ENCODE data around the gene GTSE1. TPM values are rescaled to one million over a fixed set of nuclear protein-coding genes. Genes with fewer than 3 reads are reported as not detected.

GTSE1 gene
- total RNA-seq, 1 donor from 2014 or later: 0.95 TPM

DNA sequence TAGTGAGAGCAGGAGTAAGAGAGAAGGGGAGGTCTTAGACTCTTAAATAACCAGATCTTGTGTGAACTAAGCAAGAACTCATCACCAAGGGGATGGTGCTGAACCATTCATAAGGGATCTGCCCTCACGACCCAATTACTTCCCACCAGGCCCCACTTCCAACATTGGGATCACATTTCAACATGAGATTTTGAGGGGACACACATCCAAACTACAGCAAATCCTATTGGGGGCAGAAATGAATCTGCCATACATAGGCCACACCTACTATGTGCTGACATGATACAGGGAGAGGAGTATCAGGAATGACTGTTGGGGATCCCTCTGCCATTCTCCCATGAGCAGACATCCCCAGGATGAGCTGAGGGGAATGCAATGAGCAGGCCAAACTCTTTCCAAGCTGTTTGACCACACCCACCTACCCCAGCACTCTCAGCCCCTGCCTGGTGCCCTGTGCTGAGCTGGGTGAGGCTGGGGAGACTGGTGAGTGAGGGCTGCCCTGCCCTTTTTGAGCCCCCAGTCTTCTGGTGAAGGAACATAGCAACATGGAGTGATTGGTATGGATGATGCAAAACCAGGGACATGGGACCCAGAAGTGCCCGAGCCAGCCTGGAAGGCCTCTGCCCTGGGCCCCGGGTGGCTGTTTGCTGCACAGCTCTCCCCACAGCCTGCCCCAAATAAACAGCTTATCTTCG, 1.2 kb upstream of the GTSE1 start:
- H3K36me3 Mint-ChIP-seq (ENCODE audit: low read depth): peaks cover 2% of the 10 kb centered on the region
- POLR2A ChIA-PET: interaction anchor here (0.9 to 2.1 kb wide), 9 partner anchors 15 to 299 kb away, joined by 3 to 29 read pairs (median 5); partner anchors contain the start of genes CDPF1 and TRMU
- intact Hi-C loops (cut with micrococcal nuclease): loop anchor here (10.0 kb wide), 1 partner anchor 301 kb away; no protein-coding TSS in a partner anchor
- ATAC-seq (ENCODE audit: low read depth) (no peak), DNase-seq (no peak)
- peak overlapping the region; percentile 98 for H3K27ac Mint-ChIP-seq
- H3K4me3 Mint-ChIP-seq: peak overlapping the region; percentile 89
- H3K9me3 Mint-ChIP-seq: no peaks in the 10 kb centered on the region
- peaks cover 51% of the 10 kb centered on the region for H3K4me1 Mint-ChIP-seq
- CTCF ChIA-PET: interaction anchor here (1.1 to 2.5 kb wide), 6 partner anchors 9 to 178 kb away, joined by 3 to 16 read pairs (median 4); partner anchors contain the start of gene TTC38
- TF ChIP-seq, protein P1, sequence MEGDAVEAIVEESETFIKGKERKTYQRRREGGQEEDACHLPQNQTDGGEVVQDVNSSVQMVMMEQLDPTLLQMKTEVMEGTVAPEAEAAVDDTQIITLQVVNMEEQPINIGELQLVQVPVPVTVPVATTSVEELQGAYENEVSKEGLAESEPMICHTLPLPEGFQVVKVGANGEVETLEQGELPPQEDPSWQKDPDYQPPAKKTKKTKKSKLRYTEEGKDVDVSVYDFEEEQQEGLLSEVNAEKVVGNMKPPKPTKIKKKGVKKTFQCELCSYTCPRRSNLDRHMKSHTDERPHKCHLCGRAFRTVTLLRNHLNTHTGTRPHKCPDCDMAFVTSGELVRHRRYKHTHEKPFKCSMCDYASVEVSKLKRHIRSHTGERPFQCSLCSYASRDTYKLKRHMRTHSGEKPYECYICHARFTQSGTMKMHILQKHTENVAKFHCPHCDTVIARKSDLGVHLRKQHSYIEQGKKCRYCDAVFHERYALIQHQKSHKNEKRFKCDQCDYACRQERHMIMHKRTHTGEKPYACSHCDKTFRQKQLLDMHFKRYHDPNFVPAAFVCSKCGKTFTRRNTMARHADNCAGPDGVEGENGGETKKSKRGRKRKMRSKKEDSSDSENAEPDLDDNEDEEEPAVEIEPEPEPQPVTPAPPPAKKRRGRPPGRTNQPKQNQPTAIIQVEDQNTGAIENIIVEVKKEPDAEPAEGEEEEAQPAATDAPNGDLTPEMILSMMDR (IDR thresholded peaks at IDR 0.05): no peak
- H3K27me3 Mint-ChIP-seq: no peaks in the 10 kb centered on the region

DNA sequence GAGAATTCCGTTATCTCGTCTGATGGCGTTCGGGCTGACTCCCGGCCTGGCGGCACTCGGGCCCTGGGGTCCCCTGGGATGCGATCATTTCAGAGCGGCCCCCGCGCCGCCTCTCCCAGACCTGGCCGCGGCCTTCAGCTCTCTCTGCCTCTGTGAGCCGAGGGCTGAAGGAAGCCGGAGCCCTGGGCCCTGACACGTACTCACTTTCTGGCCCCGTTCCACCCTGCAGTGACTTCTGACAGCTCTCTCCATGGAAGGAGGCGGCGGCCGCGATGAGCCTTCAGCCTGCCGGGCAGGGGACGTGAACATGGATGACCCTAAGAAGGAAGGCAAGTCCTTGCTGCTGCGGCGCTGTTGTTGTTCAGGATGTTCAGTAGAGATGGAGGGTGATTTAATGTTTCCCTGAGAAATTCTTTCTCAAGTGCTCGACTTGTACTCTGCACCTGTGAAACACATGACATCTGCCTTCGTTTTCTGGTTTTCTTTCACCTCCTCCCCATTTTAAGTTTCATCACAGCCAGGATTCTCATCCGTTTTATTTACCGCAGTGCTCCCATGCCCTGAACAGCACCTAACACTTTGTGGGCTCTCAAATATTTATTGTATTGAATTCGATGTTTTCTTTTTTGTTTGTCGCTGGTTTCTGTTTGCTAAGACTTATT, 612 bp downstream of the GTSE1 start:
- no peak for DNase-seq
- TF ChIP-seq, protein P1 (IDR thresholded peaks at IDR 0.05): no peak
- Mint-ChIP-seq H3K27ac (no peak overlapping the region), H3K4me1 (peaks cover 46% of the 10 kb centered on the region), H3K27me3 (no peaks in the 10 kb centered on the region), H3K36me3 (ENCODE audit: low read depth) (peaks cover 2% of the 10 kb centered on the region), H3K9me3 (no peaks in the 10 kb centered on the region), H3K4me3 (peak overlapping the region; percentile 70)
- ATAC-seq (ENCODE audit: low read depth): no peak
- ChIA-PET POLR2A (interaction anchor here (1.0 to 2.1 kb wide), 6 partner anchors 11 to 262 kb away, joined by 3 to 29 read pairs (median 9); partner anchors contain the start of genes CDPF1 and TTC38), CTCF (interaction anchor here (2.3 to 2.5 kb wide), 2 partner anchors 175 to 180 kb away, joined by 8 to 16 read pairs; no protein-coding TSS in a partner anchor)
- intact Hi-C loops (cut with micrococcal nuclease): loop anchor here (2.0 to 10.0 kb wide), 3 partner anchors 38 to 302 kb away; partner anchors contain the start of gene TRMU

DNA sequence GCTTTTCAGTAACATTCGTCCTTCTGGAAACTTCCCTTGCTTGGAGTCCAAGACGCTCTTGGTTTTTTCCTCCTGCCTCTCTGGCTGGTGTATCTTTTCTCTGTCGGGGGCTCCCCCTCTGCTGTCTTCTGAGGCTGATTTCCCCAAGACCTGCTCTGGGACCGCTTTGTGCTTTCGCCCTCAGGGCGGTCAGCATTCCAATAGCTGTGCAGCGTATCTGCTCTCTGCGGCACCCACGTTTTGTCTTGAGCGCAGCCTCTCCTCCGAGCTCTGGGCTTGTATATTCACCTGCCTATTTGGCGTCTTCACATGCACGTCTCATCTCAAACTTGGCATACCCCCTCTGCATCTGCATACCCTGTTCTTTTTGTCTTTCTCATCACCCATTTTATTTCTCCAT, 2.4 kb downstream of the GTSE1 start:
- Mint-ChIP-seq H3K9me3 (no peaks in the 10 kb centered on the region), H3K4me3 (no peak overlapping the region), H3K27ac (no peak overlapping the region), H3K27me3 (no peaks in the 10 kb centered on the region), H3K4me1 (peaks cover 27% of the 10 kb centered on the region), H3K36me3 (ENCODE audit: low read depth) (peaks cover 2% of the 10 kb centered on the region)
- intact Hi-C loops (cut with micrococcal nuclease): loop anchor here (10.0 kb wide), 1 partner anchor 304 kb away; no protein-coding TSS in a partner anchor
- ATAC-seq (ENCODE audit: low read depth) (no peak), DNase-seq (no peak)
- CTCF ChIA-PET: no interaction called here
- TF ChIP-seq, protein P1 (IDR thresholded peaks at IDR 0.05): no peak
- POLR2A ChIA-PET: interaction anchor here (0.8 kb wide), 1 partner anchor 37 kb away, joined by 3 read pairs; the partner anchor contains the start of gene TRMU

DNA sequence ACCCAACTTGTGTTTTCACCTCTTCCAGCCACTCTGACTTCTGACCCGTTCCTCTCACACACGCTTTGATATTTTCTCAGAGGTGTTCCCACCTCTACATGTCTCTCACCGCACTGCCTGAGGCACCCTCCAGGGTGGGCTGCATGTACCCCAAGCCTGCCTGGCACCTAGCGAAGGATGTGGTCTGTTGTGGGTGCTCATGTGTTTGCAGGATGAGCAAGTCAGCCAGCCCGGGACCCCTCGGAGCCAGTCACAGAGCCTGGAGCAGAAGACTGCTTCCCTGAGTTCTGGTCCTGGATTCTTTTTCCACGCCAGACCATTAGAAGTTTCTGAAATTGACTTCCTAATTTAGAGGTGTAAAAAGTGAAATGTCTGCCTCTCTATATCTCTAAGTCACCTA, 3.8 kb downstream of the GTSE1 start:
- Mint-ChIP-seq H3K27me3 (no peaks in the 10 kb centered on the region), H3K36me3 (ENCODE audit: low read depth) (peaks cover 2% of the 10 kb centered on the region), H3K27ac (no peak overlapping the region), H3K9me3 (no peaks in the 10 kb centered on the region), H3K4me1 (peaks cover 18% of the 10 kb centered on the region), H3K4me3 (no peak overlapping the region)
- intact Hi-C loops (cut with micrococcal nuclease): no loop called here
- ATAC-seq (ENCODE audit: low read depth) (no peak), DNase-seq (no peak)
- TF ChIP-seq, protein P1 (IDR thresholded peaks at IDR 0.05): no peak
- ChIA-PET POLR2A (no interaction called here), CTCF (no interaction called here)

All from activated B cell treated with CpG ODN at 0.5 μM for 24 hours (primary cell).